Stomach smooth muscle (tissue), 2 donors: ENCODE measurements around the gene SLC46A2.

Experiments
- H3K27ac ChIP-seq: one replicate; pipeline ENCODE4 v1.7.0; 2013; ENCODE audit warnings: mild to moderate bottlenecking, low read length, inconsistent platforms
- H3K27me3 ChIP-seq, 2 donors: one replicate each; pipeline ENCODE4 v1.7.0; 2013; ENCODE audit warnings: low read length in 2 of 2; ENCODE audit not compliant: insufficient read depth in 2 of 2, control insufficient read depth in 1 of 2
- H3K36me3 ChIP-seq, 2 donors: one replicate each; pipeline ENCODE4 v1.7.0; 2013; ENCODE audit warnings: low read length in 2 of 2; ENCODE audit not compliant: control insufficient read depth in 2 of 2, insufficient read depth in 2 of 2
- H3K4me1 ChIP-seq: one replicate; pipeline ENCODE4 v1.7.0; 2013; ENCODE audit warnings: low read length; ENCODE audit not compliant: control insufficient read depth, insufficient read depth
- H3K4me3 ChIP-seq, 2 donors: one replicate each; pipeline ENCODE4 v1.7.0; 2013; ENCODE audit warnings: low read length in 2 of 2
- H3K9ac ChIP-seq, 2 donors: one replicate each; pipeline ENCODE4 v1.7.0; 2013; ENCODE audit warnings: low read length in 2 of 2, mild to moderate bottlenecking in 1 of 2
- H3K9me3 ChIP-seq, 2 donors: one replicate each; pipeline ENCODE4 v1.7.0; 2013; ENCODE audit warnings: low read length in 2 of 2; ENCODE audit not compliant: control insufficient read depth in 2 of 2
- donor health status: healthy.
- donor health status: Pancreatic carcinoma.

The SLC46A2 gene, protein sequence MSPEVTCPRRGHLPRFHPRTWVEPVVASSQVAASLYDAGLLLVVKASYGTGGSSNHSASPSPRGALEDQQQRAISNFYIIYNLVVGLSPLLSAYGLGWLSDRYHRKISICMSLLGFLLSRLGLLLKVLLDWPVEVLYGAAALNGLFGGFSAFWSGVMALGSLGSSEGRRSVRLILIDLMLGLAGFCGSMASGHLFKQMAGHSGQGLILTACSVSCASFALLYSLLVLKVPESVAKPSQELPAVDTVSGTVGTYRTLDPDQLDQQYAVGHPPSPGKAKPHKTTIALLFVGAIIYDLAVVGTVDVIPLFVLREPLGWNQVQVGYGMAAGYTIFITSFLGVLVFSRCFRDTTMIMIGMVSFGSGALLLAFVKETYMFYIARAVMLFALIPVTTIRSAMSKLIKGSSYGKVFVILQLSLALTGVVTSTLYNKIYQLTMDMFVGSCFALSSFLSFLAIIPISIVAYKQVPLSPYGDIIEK

DNA sequence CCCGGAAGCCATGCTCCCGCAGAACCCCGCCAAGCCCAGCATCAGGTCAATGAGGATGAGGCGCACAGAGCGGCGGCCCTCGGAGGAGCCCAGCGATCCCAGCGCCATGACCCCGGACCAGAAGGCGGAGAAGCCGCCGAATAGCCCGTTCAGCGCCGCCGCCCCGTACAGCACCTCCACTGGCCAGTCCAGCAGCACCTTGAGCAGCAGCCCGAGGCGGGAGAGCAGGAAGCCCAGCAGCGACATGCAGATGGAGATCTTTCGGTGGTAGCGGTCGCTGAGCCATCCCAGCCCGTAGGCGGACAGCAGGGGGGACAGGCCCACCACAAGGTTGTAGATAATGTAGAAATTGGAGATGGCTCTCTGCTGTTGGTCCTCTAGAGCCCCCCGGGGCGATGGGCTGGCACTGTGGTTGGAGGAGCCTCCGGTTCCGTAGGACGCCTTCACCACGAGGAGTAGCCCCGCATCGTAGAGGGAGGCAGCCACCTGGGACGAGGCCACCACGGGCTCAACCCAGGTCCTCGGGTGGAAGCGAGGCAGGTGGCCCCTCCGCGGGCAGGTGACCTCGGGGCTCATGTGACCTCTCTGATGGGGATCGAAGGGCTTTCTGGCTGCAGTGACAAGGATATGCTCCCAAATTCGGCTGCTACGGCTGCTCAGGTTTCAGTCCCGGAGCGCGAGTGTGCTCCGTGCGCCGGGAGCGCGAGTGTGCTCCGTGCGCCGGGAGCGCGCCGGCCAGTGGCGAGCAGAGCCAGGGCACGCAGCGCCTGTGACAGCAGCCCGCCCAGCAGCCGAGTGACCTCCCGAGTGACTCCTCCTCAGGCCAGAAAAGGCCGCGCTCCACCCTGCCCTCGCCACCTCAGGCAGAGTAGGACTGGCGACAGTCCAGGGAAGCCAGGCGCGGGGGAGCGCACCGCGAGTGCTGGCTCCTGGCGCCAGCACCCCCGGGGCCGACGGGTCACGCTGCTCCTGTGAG lies at the start of gene SLC46A2:
TSS of gene SLC46A2 (minus strand) at position 771 of the 976 bp plus-strand sequence. CDS start at position 576, 195 bp downstream.
- peaks cover 7% of the 10 kb centered on the region for H3K4me1 ChIP-seq

DNA sequence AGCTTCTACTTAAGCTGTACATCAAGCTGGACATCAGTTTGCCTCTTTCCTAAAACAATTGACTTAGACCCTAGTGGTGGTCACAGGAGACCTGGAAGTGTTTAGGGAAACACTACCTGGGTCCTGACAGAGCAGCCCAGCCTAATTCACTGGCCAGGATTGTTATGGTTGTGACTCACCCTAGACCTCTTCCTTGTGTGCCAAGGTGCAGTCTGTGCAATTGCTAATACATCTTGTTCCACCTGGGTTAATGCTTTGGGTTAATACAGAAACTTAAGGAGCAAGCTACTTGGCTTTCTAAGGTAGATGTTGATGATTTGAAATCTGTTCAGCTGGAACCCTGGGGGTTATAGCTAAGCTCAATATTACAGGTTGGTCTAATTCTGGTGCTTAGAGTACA lies 48.7 kb upstream of the SLC46A2 start:
- Histone ChIP-seq H3K27me3 (peaks cover 2 to 3% of the 10 kb centered on the region in 2 donors), H3K27ac (no peak overlapping the region), H3K4me3 (no peak overlapping the region), H3K9ac (no peak overlapping the region), H3K36me3 (no peaks in the 10 kb centered on the region), H3K9me3 (no peaks in the 10 kb centered on the region), H3K4me1 (no peaks in the 10 kb centered on the region)

More for the DNA sequence above, at the start of gene SLC46A2:
- Histone ChIP-seq H3K36me3 (no peaks in the 10 kb centered on the region), H3K27me3 (peaks cover 3 to 20% of the 10 kb centered on the region in 2 donors), H3K9me3 (no peaks in the 10 kb centered on the region), H3K27ac (no peak within 1 kb of the TSS), H3K4me3 (peak within 1 kb of the TSS in 1 of 2 donors; percentile 54), H3K9ac (no peak within 1 kb of the TSS)

DNA sequence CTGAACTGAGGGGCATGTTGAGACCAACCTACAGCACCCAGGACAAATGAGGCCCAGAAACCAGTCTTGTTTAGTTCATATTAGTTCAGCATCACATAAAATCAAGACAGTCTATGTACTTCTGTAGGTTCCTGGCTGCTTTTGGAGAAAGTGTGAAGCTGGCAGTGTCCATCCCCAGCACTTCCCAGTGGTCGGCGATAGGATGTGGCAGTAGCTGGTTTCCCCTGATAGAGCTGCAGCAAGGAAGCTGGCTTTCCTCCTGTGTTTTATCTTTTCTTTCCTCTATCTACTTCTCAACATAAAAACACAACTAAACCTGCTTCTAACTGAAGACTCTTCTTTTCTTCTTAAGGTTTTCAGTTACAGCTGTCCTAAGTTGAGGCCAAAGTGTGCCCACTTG lies 43.0 kb upstream of the SLC46A2 start:
- H3K4me1 ChIP-seq = no peaks in the 10 kb centered on the region
- H3K4me3 ChIP-seq = no peak overlapping the region
- no peak overlapping the region for H3K9ac ChIP-seq
- no peak overlapping the region for H3K27ac ChIP-seq
- H3K9me3 ChIP-seq = no peaks in the 10 kb centered on the region
- no peaks in the 10 kb centered on the region for H3K36me3 ChIP-seq
- H3K27me3 ChIP-seq = peaks cover 3 to 7% of the 10 kb centered on the region in 2 donors

DNA sequence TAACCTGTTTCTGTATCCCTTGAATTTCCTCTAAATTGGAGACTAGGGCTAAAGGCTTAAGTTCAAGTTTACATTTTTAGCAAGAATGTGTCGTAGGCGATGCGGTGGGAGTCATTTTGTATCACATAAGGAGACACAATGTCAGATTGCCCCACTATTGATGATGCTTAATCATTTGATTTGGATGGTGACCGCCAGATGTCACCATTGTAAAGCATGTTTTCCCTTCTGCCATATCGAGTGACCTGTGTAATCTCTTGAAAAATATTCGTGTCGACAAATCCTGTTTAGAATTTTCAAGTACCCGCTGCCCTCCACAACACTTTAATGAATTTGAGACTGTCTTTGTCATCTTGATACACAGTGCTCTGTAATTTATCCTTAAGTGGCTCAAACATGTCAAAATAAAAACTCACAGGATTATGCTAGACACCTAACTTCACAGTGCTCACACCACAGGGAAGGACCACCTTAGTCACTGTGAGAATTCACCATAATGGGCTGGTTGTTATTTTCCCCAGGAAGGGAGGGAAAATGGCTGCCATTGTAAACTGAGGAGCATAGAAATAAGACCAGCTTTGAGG lies 34.5 kb upstream of the SLC46A2 start:
- Histone ChIP-seq H3K4me3 (no peak overlapping the region), H3K9ac (no peak overlapping the region), H3K27ac (no peak overlapping the region), H3K36me3 (no peaks in the 10 kb centered on the region), H3K27me3 (peaks cover 0 to 4% of the 10 kb centered on the region in 2 donors), H3K9me3 (no peaks in the 10 kb centered on the region), H3K4me1 (no peaks in the 10 kb centered on the region)

DNA sequence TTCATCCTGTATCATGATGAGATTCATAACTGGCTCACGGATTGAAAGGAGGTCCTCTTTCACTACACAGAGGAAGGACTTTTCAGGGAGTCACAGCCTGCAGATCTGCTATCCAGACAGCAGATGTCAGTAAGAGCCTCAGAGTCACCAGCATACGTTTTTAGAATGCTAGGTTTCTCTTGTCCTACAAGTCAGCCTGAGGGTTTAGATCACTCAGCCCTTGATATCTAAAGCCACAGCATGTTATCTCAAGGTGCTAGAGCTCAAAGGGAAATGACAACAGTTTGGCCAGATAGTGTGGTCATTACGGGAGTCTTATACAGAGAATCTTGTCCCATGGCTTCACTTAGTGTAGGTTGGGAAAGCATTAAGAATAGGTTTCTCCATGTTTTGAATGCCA lies 30.9 kb upstream of the SLC46A2 start:
- no peaks in the 10 kb centered on the region for H3K4me1 ChIP-seq

DNA sequence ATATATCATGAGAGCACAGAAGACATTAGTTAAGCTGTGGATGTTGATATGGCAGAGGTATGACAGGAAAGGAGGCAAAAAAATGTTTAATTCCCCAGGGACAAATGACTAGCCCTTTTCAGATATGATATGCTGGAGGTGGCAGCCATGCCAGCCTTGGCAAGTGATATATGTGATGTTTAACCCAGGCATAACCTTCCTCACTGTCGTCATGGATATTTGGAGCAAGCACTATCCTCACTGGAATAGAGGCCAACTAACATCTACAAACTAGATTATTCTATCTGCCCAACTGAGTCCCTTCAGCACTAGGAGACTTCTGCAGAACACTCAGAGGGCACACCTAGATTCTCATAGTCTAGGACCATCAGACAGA lies 27.3 kb upstream of the SLC46A2 start:
- no peaks in the 10 kb centered on the region for H3K9me3 ChIP-seq
- H3K4me1 ChIP-seq = no peaks in the 10 kb centered on the region
- H3K36me3 ChIP-seq = no peaks in the 10 kb centered on the region
- no peak overlapping the region for H3K9ac ChIP-seq
- no peak overlapping the region for H3K27ac ChIP-seq
- H3K4me3 ChIP-seq = no peak overlapping the region
- peaks cover 0 to 4% of the 10 kb centered on the region in 2 donors for H3K27me3 ChIP-seq

More for the DNA sequence above, 30.9 kb upstream of the SLC46A2 start:
- H3K9ac ChIP-seq = no peak overlapping the region
- H3K9me3 ChIP-seq = no peaks in the 10 kb centered on the region
- H3K27ac ChIP-seq = no peak overlapping the region
- no peak overlapping the region for H3K4me3 ChIP-seq
- H3K36me3 ChIP-seq = no peaks in the 10 kb centered on the region
- peaks cover 0 to 4% of the 10 kb centered on the region in 2 donors for H3K27me3 ChIP-seq

DNA sequence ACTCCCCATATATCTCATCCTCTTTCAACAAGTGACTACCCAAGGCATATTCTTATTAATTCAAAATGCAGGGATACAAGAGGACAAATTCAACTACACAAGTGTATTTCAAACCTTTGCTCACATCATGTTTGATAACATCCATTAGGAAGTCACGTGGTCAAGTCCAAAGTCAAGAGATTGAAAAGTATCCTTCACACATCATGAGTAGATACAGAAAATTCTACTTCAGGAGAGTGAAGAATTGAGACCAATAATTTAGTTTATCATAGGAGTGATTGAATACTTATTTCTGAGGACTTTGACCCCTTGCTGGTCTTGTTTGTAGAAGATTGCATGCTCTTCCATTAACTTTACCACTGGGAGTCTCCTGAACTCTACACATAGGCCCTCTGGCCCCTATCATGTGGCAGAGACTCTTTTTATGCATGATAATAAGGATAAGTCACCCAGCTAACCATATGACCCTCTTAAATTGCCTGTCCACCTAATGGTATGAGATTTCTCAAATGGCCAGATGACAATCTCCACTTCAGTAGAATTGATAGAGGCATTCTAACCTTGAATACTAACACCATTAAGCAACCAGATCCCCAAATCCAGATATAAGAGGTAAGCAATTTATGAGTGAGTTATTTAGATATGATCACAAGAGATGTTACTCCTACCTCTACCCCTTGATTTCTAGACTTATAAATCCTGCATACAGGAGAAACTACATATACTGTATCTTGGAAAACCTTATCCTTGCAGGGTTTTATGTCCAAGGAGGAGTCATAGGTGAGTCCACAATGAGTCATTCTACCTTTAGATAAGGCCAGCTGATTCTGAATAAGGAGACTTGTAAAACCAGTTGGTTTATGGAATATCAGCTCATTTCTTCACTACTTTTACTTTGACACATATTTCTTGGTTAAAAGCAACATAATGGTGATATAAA lies 26.6 kb upstream of the SLC46A2 start:
- no peaks in the 10 kb centered on the region for H3K4me1 ChIP-seq
- no peaks in the 10 kb centered on the region for H3K9me3 ChIP-seq
- peaks cover 0 to 4% of the 10 kb centered on the region in 2 donors for H3K27me3 ChIP-seq
- no peak overlapping the region for H3K27ac ChIP-seq
- H3K9ac ChIP-seq = no peak overlapping the region
- H3K36me3 ChIP-seq = no peaks in the 10 kb centered on the region
- H3K4me3 ChIP-seq = no peak overlapping the region

DNA sequence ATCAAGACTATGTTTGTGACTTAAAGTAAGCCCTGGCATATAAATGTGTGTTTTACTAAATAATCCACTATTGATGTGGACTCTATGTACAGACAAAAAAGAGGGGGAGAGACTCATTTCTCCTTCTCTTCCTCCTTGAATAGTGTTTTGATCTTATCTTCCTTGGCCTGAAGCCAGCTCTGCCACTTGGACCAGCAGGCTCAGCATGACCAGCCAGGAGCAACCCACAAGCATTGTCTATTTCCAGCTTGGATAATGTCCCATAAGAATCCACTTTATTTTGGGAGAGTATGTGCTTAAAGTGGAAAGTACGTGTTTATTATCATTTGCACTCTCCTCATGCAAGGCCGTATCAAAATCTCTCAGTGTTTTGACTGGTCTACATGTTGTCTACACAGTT lies 23.8 kb upstream of the SLC46A2 start:
- H3K36me3 ChIP-seq = no peaks in the 10 kb centered on the region
- no peak overlapping the region for H3K4me3 ChIP-seq
- no peaks in the 10 kb centered on the region for H3K27me3 ChIP-seq
- no peak overlapping the region for H3K9ac ChIP-seq
- H3K27ac ChIP-seq = no peak overlapping the region
- no peaks in the 10 kb centered on the region for H3K9me3 ChIP-seq
- H3K4me1 ChIP-seq = no peaks in the 10 kb centered on the region

DNA sequence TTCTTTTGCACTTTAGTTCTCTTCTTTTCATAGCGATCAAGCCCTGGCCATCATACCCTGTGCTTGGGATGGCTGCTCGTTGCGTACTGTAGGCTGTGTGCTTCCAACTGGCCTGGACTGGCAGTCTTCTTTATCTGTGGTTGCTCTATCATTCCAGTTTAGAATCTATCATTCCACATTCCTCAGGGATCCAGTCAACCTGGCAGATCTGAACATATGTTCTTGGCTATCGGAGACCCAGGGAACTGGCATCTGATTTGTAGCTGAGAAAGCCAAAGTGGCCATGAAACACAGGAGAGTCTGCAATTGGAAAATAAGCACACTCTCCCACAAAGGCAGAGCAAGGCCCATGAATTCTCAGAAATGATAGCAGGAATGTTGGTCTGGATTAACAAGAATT lies 22.6 kb upstream of the SLC46A2 start:
- Histone ChIP-seq H3K27ac (no peak overlapping the region), H3K9ac (no peak overlapping the region), H3K27me3 (no peaks in the 10 kb centered on the region), H3K36me3 (no peaks in the 10 kb centered on the region), H3K4me1 (no peaks in the 10 kb centered on the region), H3K4me3 (no peak overlapping the region), H3K9me3 (no peaks in the 10 kb centered on the region)
